H1 (cell line): ENCODE results near the gene MCM3AP. TPM values are rescaled to one million over a fixed set of nuclear protein-coding genes. Genes with fewer than 3 reads are reported as not detected.

ENCODE experiments used
- CTCF ChIA-PET: fragments of 300-600 bp; sonication (Branson Sonifier 250); formaldehyde crosslinking; loops from one replicate; lab custom pipeline; 2021; ENCODE audit not compliant: partially characterized antibody; lab: Charles Lee
- POLR2A ChIA-PET: fragments of 300-600 bp; sonication (Branson Sonifier 250); formaldehyde crosslinking; loops from one replicate; lab custom pipeline; 2021; ENCODE audit warnings: inconsistent platforms; ENCODE audit not compliant: partially characterized antibody; lab: Charles Lee
- DNase-seq, 2 experiments: peaks; one replicate each; pipeline versions ENCODE4 v3.0.0 to v3.0.0-alpha.2; 2010 to 2022; ENCODE audit warnings: low spot score in 2 of 2, low read depth in 1 of 2, mixed read lengths in 1 of 2
- FAIRE-seq: peaks from 2 replicates; lab custom pipeline; 2011; peaks lifted over from hg19 to GRCh38; lab: Jason Lieb, UNC
- H2AFZ ChIP-seq: 2 replicates; pipeline ENCODE4 v1.8.1; 2012; ENCODE audit warnings: low read length, inconsistent platforms
- H2AK5ac ChIP-seq: 2 replicates; pipeline ENCODE4 v1.6.1; 2013; ENCODE audit warnings: low read depth, low read length
- H2BK120ac ChIP-seq: replicated peaks from 2 replicates; pipeline ENCODE3; 2013; ENCODE audit warnings: low read depth, low read length, inconsistent platforms
- H2BK12ac ChIP-seq: 2 replicates; pipeline ENCODE4 v1.6.1; 2013; ENCODE audit warnings: low read depth, low read length
- H2BK15ac ChIP-seq: 2 replicates; pipeline ENCODE4 v1.6.1; 2013; ENCODE audit warnings: low read length
- H2BK20ac ChIP-seq: 2 replicates; pipeline ENCODE4 v1.6.1; 2013; ENCODE audit warnings: low read length
- H2BK5ac ChIP-seq: 2 replicates; pipeline ENCODE4 v1.6.1; 2013; ENCODE audit warnings: low read depth, low read length
- H3K14ac ChIP-seq: 2 replicates; pipeline ENCODE4 v1.6.1; 2013; ENCODE audit warnings: inconsistent platforms; ENCODE audit not compliant: insufficient read length
- H3K18ac ChIP-seq: 2 replicates; pipeline ENCODE4 v1.6.1; 2013; ENCODE audit warnings: low read length; ENCODE audit errors: extremely low read depth
- H3K23ac ChIP-seq: 2 replicates; pipeline ENCODE4 v1.6.1; 2013; ENCODE audit warnings: inconsistent platforms; ENCODE audit not compliant: insufficient read length
- H3K23me2 ChIP-seq: 2 replicates; pipeline ENCODE4 v1.6.1; 2013; ENCODE audit warnings: low read depth, low read length
- H3K27ac ChIP-seq: 2 replicates; pipeline ENCODE4 v1.6.1; 2011; ENCODE audit warnings: low read depth, low read length, inconsistent platforms
- H3K27me3 ChIP-seq, 4 experiments: replicated peaks in 1 of 4; 1 replicate in 1 of 4; 2 replicates in 3 of 4; pipeline versions ENCODE4 v1.6.1 to v1.8.1; 2011 to 2013; ENCODE audit warnings: low read length in 3 of 4, mild to moderate bottlenecking in 3 of 4, inconsistent platforms in 2 of 4, mixed read lengths in 2 of 4, moderate library complexity in 1 of 4; ENCODE audit not compliant: control insufficient read depth in 3 of 4, insufficient read depth in 3 of 4; ENCODE audit errors: extremely low read depth in 1 of 4
- H3K36me3 ChIP-seq, 4 experiments: 2 replicates each; pipeline versions ENCODE4 v1.6.1 to v1.8.1; 2011 to 2013; ENCODE audit warnings: mild to moderate bottlenecking in 4 of 4, low read length in 3 of 4, moderate library complexity in 2 of 4, control low read depth in 1 of 4, inconsistent platforms in 1 of 4; ENCODE audit not compliant: insufficient read depth in 4 of 4, control insufficient read depth in 2 of 4
- H3K4ac ChIP-seq: replicated peaks from 2 replicates; pipeline ENCODE3; 2013; ENCODE audit warnings: low read length, low read depth, mixed read lengths, inconsistent platforms; ENCODE audit not compliant: insufficient read length
- H3K4me1 ChIP-seq, 4 experiments: replicated peaks in 1 of 4; 1 replicate in 1 of 4; 2 replicates in 3 of 4; pipeline versions ENCODE4 v1.6.1 to v1.8.1; 2011 to 2013; ENCODE audit warnings: low read length in 3 of 4, inconsistent platforms in 2 of 4, mixed read lengths in 1 of 4; ENCODE audit not compliant: insufficient read depth in 4 of 4, control insufficient read depth in 3 of 4
- H3K4me2 ChIP-seq, 2 experiments: 2 replicates each; pipeline versions ENCODE4 v1.6.1 to v1.8.1; 2011 to 2013; ENCODE audit warnings: low read depth in 2 of 2, low read length in 2 of 2, control low read depth in 1 of 2, inconsistent platforms in 1 of 2, mild to moderate bottlenecking in 1 of 2; ENCODE audit not compliant: insufficient read depth in 1 of 2
- H3K4me3 ChIP-seq, 4 experiments: fragments of 200-600, 300-600 bp in 1 of 4; sonication (generic), shearing (Covaris generic), sonication (Bioruptor Twin) in 1 of 4; 2 replicates each; pipeline versions ENCODE4 v1.5.1 to v1.8.1; 2011 to 2016; ENCODE audit warnings: low read length in 4 of 4, low read depth in 3 of 4, control low read depth in 2 of 4, inconsistent platforms in 2 of 4, mild to moderate bottlenecking in 2 of 4, mixed read lengths in 1 of 4, moderate library complexity in 1 of 4; ENCODE audit not compliant: insufficient read depth in 2 of 4; ENCODE audit errors: extremely low read depth in 1 of 4
- H3K56ac ChIP-seq: replicated peaks from 2 replicates; pipeline ENCODE3; 2013; ENCODE audit warnings: low read depth, mild to moderate bottlenecking, mixed read lengths, low read length, inconsistent platforms; ENCODE audit not compliant: insufficient read length
- H3K79me1 ChIP-seq: 2 replicates; pipeline ENCODE4 v1.6.1; 2013; ENCODE audit warnings: low read depth, low read length, control low read depth
- H3K79me2 ChIP-seq, 2 experiments: 2 replicates each; pipeline versions ENCODE4 v1.6.1 to v1.8.1; 2012 to 2013; ENCODE audit warnings: low read length in 2 of 2, mild to moderate bottlenecking in 2 of 2, inconsistent platforms in 1 of 2; ENCODE audit not compliant: insufficient read depth in 2 of 2, control insufficient read depth in 1 of 2
- H3K9ac ChIP-seq, 4 experiments: replicated peaks in 1 of 4; 1 replicate in 1 of 4; 2 replicates in 3 of 4; pipeline versions ENCODE4 v1.6.1 to v1.8.1; 2011 to 2013; ENCODE audit warnings: low read depth in 3 of 4, low read length in 3 of 4, control low read depth in 2 of 4, mild to moderate bottlenecking in 2 of 4, moderate library complexity in 2 of 4, inconsistent platforms in 1 of 4; ENCODE audit errors: extremely low read depth in 1 of 4
- H3K9me3 ChIP-seq, 2 experiments: 2 replicates each; pipeline versions ENCODE4 v1.6.1 to v1.8.1; 2012 to 2013; ENCODE audit warnings: mild to moderate bottlenecking in 2 of 2, moderate library complexity in 2 of 2, control low read depth in 1 of 2, inconsistent platforms in 1 of 2, low read depth in 1 of 2, low read length in 1 of 2, mixed read lengths in 1 of 2; ENCODE audit not compliant: insufficient read depth in 2 of 2
- H4K20me1 ChIP-seq, 2 experiments: replicated peaks in 1 of 2; 2 replicates each; pipeline versions ENCODE3 to v1.8.1; 2011 to 2013; ENCODE audit warnings: inconsistent platforms in 2 of 2, low read length in 2 of 2, mild to moderate bottlenecking in 1 of 2; ENCODE audit not compliant: insufficient read depth in 2 of 2, control insufficient read depth in 1 of 2
- H4K5ac ChIP-seq: 2 replicates; pipeline ENCODE4 v1.6.1; 2013; ENCODE audit warnings: low read length, low read depth, mixed read lengths, inconsistent platforms; ENCODE audit not compliant: insufficient read length
- H4K8ac ChIP-seq: 2 replicates; pipeline ENCODE4 v1.8.0; 2013; ENCODE audit warnings: mild to moderate bottlenecking, moderate library complexity, low read length, inconsistent platforms; ENCODE audit not compliant: insufficient read depth; ENCODE audit errors: extremely low read depth
- H4K91ac ChIP-seq: replicated peaks from 2 replicates; pipeline ENCODE3; 2013; ENCODE audit warnings: low read length, mixed read lengths, inconsistent platforms; ENCODE audit not compliant: insufficient read length
- CHD2 ChIP-seq: IDR thresholded peaks from 2 replicates; pipeline ENCODE4 v1.6.1; 2012; ENCODE audit warnings: low read length, improper control_type of control experiment
- CREB1 ChIP-seq: IDR thresholded peaks from 2 replicates; pipeline ENCODE4 v1.6.1; 2012; ENCODE audit warnings: inconsistent platforms
- KDM1A ChIP-seq: fragments of 200-600, 300-600 bp; sonication (generic); IDR thresholded peaks from 2 replicates; pipeline ENCODE4 v1.7.1; 2016; ENCODE audit warnings: mild to moderate bottlenecking, low read length, borderline replicate concordance
- KDM4A ChIP-seq: IDR thresholded peaks from one replicate; pipeline ENCODE4 v1.7.1; 2012; ENCODE audit warnings: low read depth, mild to moderate bottlenecking, moderate library complexity, low read length, inconsistent platforms; ENCODE audit not compliant: severe bottlenecking
- MAFK ChIP-seq: IDR thresholded peaks from 2 replicates; pipeline ENCODE4 v1.6.1; 2012; ENCODE audit warnings: low read depth, mild to moderate bottlenecking, improper control_type of control experiment, low read length
- RAD21 ChIP-seq, 2 experiments: IDR thresholded peaks in 1 of 2; conservative IDR thresholded peaks in 1 of 2; 2 replicates each; pipeline ENCODE4 v1.6.1; 2011; ENCODE audit warnings: low read depth in 2 of 2, low read length in 2 of 2, improper control_type of control experiment in 1 of 2, inconsistent platforms in 1 of 2, mild to moderate bottlenecking in 1 of 2, moderate library complexity in 1 of 2
- RFX5 ChIP-seq: IDR thresholded peaks from 2 replicates; pipeline ENCODE4 v1.6.1; 2011; ENCODE audit warnings: low read depth, low read length, improper control_type of control experiment, borderline replicate concordance
- TEAD4 ChIP-seq: IDR thresholded peaks from 2 replicates; pipeline ENCODE4 v1.6.1; 2012; ENCODE audit warnings: low read depth, low read length, inconsistent platforms, mixed read lengths
- ZNF274 ChIP-seq: IDR thresholded peaks from 2 replicates; pipeline ENCODE4 v1.7.0; 2012; ENCODE audit warnings: low read length, borderline replicate concordance; ENCODE audit errors: extremely low read depth
- WGBS, 2 experiments: shearing (Covaris generic) in 1 of 2; methylation state at CpG; one replicate each; pipeline versions ENCODE4 v1.1.6 to v1.1.7; 2013 to 2015; ENCODE audit warnings: low lambda C conversion rate in 2 of 2, mixed read lengths in 2 of 2, inconsistent platforms in 1 of 2, low coverage in 1 of 2, missing lambda C conversion rate in 1 of 2; ENCODE audit not compliant: insufficient replicate concordance in 2 of 2, insufficient coverage in 1 of 2, insufficient read length in 1 of 2; ENCODE audit errors: extremely low coverage in 1 of 2, missing lambda C conversion rate in 1 of 2; 5-methylcytosine and 5-hydroxymethylcytosine counted together
- polyA plus RNA-seq, 7 experiments: library from polyadenylated mRNA; depleted of rRNA in 3 of 7; stranded (reverse) in 5 of 7; unstranded in 2 of 7; fragments of >200 nt in 5 of 7; fragments of 200-250 nt in 2 of 7; gene quantifications; 1 replicate in 5 of 7; 2 replicates in 1 of 7; 4 replicates in 1 of 7; pipeline versions ENCODE4 v1.2.1 to v1.2.3, GENCODE V29; 2011 to 2013; ENCODE audit warnings: missing spikeins in 2 of 7, mixed read lengths in 2 of 7
- total RNA-seq: library from RNA; stranded (reverse); fragmentation: NEBNext Ultra II Directional; extraction: Animal tissue kit (Norgen Biotek cat#: 25700); gene quantifications from 2 replicates; pipeline ENCODE4 v1.2.1, GENCODE V29; 2021
- TF ChIP-seq, protein P1 (sequence below): IDR thresholded peaks from 2 replicates; pipeline ENCODE4 v1.6.1; 2012; ENCODE audit warnings: inconsistent platforms

MCM3AP gene
- total and polyA plus RNA-seq, 2 of the 8 experiments (the other 6 are each of a cell fraction or from before 2014, with no cell fraction given) = 37.2 to 119 TPM

DNA sequence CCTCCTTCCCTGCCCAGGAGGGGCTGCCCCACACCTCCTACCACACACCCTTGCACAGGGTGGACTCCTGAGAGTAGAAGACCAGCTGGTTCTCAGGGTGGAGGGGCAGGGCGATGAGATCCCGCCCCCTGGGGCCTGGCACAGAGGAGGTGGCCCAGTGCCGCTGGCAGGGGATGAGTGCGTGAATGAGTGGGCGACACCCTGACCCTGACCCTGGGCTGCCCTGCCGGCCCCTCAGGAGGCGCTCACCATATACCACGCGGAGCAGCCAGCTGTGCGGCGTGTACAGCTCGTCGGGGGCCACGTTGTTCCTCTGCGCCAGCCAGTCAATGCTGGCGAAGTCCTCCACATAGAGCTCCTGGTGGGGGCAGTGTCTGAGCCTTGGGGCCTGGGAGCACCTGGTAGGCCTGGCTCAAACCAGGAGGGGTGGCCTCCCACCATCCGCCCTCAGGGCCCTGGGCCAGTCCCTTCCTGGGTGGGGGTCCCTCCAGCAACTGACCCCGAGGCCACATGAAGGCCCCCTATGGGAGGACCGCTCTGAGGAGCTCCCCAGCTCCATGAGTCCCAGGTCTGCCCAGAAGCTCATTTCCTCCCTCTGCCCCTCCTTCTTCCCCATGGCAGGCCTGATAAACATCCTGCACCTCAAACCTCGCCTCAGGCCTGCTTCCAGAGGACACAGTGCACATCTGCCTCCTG lies 69.8 kb downstream of the MCM3AP start:
- Histone ChIP-seq H4K91ac (no peak overlapping the region), H2AFZ (no peak overlapping the region), H2BK5ac (no peak overlapping the region), H3K27ac (no peak overlapping the region), H3K9ac (no peak overlapping the region), H3K4ac (no peak overlapping the region), H3K23me2 (no peaks in the 10 kb centered on the region), H2BK20ac (no peak overlapping the region), H3K27me3 (no peaks in the 10 kb centered on the region), H3K14ac (no peak overlapping the region), H2BK120ac (no peak overlapping the region), H2AK5ac (no peak overlapping the region), H3K79me2 (peaks cover 0 to 14% of the 10 kb centered on the region in 2 experiments; a peak in 2 of 4 replicates), H4K5ac (no peak overlapping the region), H3K23ac (no peak overlapping the region), H3K4me3 (no peak overlapping the region), H3K9me3 (no peaks in the 10 kb centered on the region), H2BK12ac (no peak overlapping the region), H4K8ac (no peak overlapping the region), H3K79me1 (peaks cover 18% of the 10 kb centered on the region), H4K20me1 (peaks cover 4 to 41% of the 10 kb centered on the region in 2 experiments), H3K56ac (no peak overlapping the region), H3K4me2 (no peak overlapping the region), H3K36me3 (peaks cover 3 to 14% (median 11%) of the 10 kb centered on the region in 4 experiments; a peak in 7 of 8 replicates), H2BK15ac (no peak overlapping the region), H3K18ac (no peak overlapping the region), H3K4me1 (peaks cover 0 to 2% (median 0%) of the 10 kb centered on the region in 4 experiments; a peak in 1 of 7 replicates)
- CTCF ChIA-PET = interaction anchor here (0.7 to 3.0 kb wide), 10 partner anchors 8 to 245 kb away, joined by 3 to 17 read pairs (median 4); no protein-coding TSS in a partner anchor
- POLR2A ChIA-PET = interaction anchor here (0.9 to 1.5 kb wide), 2 partner anchors 12 to 101 kb away, joined by 3 to 4 read pairs; no protein-coding TSS in a partner anchor
- DNase-seq (no peak), FAIRE-seq (no peak)
- 90% methylated on average over 20 of the region's 20 CpGs; no CpG with 5 or more reads in 1 of the 2 experiments for WGBS, 2 experiments
- TF ChIP-seq ZNF274 = no peak
- TF ChIP-seq, protein P1, sequence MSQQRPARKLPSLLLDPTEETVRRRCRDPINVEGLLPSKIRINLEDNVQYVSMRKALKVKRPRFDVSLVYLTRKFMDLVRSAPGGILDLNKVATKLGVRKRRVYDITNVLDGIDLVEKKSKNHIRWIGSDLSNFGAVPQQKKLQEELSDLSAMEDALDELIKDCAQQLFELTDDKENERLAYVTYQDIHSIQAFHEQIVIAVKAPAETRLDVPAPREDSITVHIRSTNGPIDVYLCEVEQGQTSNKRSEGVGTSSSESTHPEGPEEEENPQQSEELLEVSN = no peak
- no peak for TF ChIP-seq RFX5
- TF ChIP-seq CHD2 = no peak
- TF ChIP-seq KDM4A = no peak
- no peak for TF ChIP-seq RAD21 (IDR thresholded peaks at IDR 0.05 in 1 of 2, conservative IDR thresholded peaks at IDR 0.05 in 1 of 2; ENCODE audit: low read depth in 2 of 2, low read length in 2 of 2)
- no peak for TF ChIP-seq TEAD4
- TF ChIP-seq KDM1A = no peak
- TF ChIP-seq CREB1 = no peak
- no peak for TF ChIP-seq MAFK
